NCI-H510A treated with DMSO at 0.1 percent for 48 hours (cell line): ENCODE data around the gene POC5.
"Not testable (repeated sequence)": the region's sequence is repeated elsewhere in the genome, so short reads cannot be mapped to it uniquely, and the experiment has no call there.

Source experiments
- DNase-seq: peaks from one replicate; lab custom pipeline; 2025; lab: John Stamatoyannopoulos, UW

The POC5 gene, protein sequence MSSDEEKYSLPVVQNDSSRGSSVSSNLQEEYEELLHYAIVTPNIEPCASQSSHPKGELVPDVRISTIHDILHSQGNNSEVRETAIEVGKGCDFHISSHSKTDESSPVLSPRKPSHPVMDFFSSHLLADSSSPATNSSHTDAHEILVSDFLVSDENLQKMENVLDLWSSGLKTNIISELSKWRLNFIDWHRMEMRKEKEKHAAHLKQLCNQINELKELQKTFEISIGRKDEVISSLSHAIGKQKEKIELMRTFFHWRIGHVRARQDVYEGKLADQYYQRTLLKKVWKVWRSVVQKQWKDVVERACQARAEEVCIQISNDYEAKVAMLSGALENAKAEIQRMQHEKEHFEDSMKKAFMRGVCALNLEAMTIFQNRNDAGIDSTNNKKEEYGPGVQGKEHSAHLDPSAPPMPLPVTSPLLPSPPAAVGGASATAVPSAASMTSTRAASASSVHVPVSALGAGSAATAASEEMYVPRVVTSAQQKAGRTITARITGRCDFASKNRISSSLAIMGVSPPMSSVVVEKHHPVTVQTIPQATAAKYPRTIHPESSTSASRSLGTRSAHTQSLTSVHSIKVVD

DNA sequence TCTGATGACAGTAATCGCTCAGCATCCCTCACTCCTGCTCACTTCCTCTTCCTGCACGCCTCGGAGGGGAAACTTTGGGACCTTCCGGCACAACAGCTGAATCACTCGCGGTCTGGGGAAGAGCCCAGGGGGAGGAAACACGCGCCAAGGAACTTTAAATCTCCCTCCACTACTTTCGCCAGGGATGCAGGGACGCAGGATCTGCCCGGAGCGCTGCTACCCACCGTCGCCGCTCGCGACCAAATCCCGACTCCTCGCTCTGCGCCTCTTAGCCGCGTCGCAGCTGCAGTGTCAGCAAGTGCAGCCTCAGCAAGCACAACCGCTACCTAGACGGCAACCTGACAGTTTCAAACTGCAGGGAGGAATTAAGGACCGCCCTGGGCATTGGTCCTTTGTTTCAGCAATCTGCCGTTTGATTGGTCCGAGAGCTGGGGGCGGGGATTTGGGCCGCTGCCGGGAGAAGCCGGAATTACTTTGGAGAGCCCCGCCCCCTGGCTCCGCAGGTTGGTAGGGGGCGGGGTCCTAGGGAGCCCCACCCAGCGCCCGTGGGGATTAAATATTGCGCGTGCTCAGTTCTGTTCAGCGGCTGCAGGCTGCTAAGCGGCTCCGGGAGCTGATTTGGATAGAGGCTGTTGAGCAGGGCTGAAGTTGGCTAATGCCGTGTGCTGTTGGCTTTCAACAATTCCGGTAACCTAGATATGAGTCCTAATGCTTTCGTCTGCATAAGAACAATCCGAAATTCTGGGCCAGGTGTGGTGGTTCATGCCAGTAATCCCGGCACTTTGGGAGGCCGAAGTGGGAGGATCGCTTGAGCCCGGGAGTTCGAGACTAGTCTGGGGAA is at the start of gene POC5:
Gene POC5, minus strand, starts transcription at position 356 of the 841 bp plus-strand sequence. CDS start 4,500 bp downstream, outside the sequence.
- DNase-seq: peak; percentile 91

DNA sequence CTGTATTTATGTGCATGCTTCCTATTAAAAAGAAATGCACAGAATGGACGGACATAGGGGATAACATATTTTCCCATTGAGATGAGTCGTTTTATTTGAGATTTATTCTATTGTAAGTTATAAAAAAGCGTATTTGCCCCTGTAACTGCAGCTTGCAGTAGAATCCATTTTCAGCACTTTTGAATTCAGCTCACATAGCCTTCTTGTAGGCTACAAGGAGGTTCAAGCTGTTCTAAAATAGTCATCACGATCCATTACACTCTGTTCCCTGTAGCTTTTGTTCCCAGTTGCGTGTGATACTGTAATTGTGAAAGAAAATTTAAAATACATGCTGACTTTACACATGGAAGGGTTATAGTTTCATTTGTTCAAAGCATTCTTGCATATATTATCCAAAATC is 40.9 kb upstream of the POC5 start:
- DNase-seq: no peak

DNA sequence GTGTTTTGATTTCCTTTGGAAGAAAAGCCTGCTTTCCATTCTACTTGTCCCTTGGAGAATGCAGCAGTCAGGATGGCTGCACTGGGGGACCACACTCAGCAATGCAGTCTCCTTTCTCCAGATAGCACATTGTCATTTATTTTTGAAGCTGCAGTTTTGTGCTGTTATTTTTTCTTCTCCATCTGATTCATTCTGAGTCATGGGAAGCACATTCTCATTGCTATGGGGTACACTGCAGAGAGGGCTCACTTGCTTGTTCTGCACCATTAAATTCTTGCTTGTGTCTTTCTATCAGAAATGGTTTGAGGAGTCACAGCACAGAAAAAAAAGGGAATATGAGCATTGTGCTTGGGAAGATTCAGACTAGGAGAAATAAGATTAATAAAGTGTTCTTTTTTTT is 39.7 kb upstream of the POC5 start:
- DNase-seq: no peak

DNA sequence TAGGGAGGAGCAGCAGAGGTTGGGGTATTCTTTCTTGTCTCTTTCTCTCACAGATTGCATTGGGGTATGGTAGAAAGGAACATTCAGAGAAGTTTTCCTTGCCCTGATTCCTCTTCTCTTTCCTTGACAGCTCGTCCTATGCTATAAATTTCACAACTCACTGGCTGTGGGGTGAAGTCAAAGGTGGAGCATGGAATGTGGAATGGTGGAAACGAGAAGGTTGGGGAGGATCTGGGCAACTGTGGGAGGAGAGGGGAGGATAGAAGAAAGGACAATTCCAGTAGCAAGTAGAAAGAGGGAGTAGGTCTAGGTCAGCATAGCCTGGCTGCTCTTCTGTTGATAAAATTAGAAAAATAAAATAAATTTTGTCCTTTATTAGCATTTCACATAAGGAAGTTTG is 39.0 kb upstream of the POC5 start:
- DNase-seq: no peak

DNA sequence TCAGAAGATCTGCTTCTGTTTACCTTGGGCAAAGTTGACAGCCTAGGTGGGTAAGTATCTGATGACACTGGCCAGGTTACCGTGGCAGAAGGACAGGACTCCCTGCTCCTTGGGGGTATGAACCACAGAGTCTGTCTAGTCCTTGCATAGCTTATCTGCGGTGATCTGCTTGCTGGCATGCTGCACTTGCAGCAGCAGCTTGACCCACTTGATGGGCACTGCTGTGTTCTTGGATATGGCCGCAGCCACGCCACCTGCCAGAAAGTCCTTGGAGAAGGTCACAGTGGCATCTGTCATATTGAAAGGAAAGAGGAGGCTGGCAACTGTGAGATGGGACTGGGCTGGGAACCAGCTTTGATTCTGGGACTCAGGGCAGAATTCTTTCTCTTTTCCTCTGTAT is 35.9 kb upstream of the POC5 start:
- no peak for DNase-seq

DNA sequence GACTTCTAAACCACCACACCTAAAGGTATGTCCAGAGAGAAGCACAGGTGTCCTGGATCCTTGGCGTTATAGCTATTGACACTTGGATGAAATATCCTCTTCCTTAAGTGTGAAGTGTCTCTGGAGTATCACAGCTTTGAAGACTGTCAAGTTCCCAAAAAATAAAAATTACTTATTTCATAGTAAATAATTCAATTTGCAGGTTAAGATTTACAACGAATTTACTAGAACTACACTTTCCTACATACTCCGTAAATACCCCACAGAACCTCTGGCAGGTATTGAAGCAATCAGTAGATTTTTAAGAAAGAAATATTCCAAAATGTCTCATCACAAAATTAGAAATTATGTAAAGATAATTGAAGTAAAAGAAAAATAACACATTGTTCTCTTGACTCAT is 27.1 kb upstream of the POC5 start:
- no peak for DNase-seq

DNA sequence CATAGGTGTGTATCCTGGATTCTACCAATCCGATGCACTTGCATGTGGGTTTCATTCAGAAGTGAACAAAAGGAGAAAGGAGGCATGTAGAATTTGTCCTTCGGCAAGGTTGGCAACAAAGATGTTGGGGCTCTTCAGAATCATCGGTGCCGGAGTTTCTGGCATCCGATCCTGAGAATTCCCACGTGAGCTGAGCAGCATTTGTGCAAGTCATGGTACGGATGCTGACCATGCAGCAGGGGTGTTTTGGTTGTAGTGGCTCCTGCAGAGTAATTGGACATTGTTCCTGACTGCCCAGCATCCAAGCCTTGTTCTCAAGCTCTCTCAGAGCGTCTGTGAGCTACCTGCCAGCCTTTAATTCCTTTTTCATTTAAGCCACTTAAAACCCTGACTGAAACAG is 19.0 kb upstream of the POC5 start:
- no peak for DNase-seq

DNA sequence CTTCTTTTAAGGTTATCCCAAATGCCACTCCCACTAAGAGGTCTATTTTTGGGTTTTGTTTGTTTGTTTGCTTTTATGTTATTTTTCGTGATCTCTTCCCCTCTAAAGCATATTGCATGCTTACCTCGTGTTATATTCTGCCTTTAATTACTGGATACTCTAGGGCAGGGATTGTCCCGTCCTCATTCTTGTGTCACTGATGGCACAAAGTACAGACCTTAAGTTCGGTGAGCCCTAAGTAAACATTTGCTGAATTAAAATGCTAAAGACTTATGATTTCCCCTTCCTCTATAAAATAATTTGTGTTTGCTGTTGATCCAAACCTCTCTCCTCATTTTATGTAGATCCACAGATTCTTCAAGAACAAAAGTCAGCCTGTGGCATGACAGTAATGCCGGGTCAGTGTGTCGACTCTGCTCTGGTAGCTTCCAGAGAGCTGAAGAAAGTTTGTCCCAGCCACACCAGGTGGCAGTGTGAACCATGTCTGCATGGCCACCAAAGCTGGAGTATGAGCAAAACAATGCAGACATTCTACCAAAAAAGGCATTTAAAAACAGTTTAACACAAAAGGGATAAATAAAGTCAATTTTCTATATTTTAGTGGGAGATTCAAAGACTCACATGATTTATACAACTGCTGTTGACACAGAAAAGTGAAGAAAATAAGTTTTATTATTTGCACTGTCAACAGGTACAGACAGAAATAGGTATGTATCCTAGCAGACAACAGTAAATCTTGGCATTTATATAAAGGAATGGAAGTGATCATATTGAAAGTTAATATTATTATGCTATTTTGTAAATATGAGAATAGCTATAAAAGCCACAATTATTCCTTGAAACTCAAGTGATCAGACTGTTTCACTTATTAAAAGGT is 17.9 kb upstream of the POC5 start:
- peak; percentile 8 for DNase-seq

DNA sequence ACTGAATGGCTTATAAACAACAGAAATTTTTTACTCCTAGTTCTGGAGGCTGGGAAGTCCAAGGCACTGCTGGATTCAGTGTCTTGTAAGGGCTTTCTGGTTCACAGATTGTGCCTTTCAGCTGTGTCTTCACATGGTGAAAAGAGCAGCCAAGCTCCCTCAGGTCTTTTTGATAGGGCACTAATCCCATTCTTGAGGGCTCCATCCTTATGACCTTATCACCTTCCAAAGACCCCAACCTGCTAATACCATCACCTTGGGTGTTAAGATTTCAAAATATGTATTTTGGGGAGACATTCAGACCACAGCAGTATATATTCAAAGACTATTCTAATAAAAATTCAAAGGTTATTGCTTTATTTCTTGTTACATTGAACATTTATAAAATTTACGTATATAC is 16.5 kb upstream of the POC5 start:
- DNase-seq: no peak

DNA sequence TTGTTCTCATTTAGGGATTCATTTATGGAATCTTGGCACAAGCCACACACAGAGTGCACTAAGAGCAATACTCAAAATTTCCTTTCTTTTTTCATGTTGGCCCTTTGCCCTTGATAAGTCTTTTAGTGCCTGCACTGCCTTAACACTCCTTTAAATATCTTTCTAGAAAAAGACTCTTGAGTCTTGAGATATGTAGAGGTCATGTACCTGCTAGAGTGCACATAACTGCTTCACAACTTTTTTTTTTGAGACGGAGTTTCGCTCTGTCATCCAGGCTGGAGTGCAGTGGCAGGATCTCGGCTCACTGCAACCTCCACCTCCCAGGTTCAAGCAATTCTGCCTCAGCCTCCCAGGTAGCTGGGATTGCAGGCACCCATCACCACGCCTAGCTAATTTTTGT is 14.3 kb upstream of the POC5 start:
- not testable (repeated sequence) for DNase-seq

DNA sequence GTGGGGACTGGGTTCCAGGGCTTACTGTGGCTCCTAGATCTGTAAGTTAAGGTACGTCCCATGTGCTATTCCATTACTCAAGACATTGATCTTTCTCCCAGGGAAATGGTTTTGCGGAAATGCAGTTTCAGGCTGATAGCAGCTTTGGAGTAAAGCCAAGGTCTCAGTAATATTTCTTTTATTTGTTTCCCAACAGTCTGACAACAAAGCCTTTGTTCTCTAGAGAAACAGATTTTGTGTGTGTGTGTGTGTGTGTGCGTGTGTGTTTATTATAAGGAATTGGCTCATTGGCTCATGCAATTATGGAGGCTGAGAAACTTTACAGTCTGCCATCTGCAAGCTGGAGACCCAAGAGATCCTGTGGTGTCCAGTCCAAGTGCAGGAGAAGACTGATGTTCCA is 12.1 kb upstream of the POC5 start:
- DNase-seq: no peak

DNA sequence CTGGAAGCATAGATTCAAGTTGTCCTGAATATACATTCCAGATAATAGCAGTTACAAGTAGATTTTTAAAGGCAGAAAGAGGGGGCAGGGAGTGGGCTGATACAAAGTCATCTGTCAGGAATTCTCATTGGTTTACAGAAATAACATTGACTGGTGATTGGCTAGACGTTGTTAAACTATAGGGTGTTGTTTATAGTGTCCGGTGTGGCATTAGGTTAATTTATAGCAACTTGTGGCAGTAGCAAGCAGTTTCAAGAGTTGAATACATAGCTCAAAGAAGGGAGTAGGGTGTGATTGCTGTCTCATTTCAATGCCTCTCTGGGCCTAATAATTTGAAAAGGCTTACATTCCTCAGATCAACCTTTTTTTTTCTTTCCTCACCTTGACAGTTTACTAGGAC is 10.7 kb upstream of the POC5 start:
- DNase-seq: no peak

DNA sequence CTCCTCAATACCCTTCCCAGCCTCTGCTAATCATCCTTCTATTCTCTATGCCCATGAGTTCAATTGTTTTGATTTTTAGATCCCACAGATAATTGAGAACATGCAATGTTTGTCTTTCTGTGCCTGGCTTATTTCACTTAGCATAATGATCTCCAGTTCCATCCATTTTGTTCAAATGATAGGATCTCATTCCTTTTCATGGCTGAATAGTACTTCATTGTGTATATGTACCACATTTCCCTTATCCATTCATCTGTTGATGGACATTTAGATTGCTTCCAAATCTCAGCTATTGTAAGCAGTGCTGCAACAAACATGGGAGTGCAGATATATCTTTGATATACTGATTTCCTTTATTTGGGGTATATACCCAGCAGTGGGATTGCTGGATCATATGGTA is 9.0 kb upstream of the POC5 start:
- not testable (repeated sequence) for DNase-seq

DNA sequence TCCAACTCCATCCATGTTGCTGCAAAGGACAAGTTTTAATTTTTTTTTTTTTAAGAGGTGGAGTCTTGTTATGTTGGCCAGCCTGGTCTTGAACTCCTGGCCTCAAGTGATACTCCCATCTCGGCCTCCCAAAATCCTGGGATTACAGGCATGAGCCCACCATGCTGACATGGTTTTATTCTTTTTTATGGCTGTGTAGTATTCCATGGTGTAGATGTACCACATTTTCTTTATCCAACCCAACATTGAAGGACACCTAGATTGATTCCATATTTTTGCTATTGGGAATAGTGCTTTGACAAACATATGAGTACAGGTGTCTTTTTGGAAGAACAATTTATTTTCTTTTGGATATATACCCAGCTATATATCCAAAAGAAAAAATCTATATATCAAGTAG is 6.1 kb upstream of the POC5 start:
- DNase-seq: no peak

DNA sequence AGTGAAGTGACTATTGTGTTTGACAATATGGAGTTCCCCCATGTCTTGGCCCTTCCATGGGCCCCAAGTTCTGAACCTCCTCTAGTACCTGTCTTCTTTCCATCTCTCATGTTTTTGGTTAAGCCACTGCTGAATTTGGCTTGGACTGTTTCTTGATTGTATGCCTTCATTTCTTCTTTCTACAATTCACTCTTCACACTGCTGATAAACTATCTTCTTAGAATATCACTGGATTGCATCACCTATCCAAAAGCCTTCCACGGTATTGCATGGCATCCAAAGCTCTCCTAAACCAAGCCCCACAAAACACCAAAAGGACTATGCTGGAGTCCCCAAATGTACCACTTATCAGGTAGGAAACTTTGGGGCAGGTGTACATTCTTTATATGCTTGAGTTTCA is 4.3 kb upstream of the POC5 start:
- DNase-seq: no peak

DNA sequence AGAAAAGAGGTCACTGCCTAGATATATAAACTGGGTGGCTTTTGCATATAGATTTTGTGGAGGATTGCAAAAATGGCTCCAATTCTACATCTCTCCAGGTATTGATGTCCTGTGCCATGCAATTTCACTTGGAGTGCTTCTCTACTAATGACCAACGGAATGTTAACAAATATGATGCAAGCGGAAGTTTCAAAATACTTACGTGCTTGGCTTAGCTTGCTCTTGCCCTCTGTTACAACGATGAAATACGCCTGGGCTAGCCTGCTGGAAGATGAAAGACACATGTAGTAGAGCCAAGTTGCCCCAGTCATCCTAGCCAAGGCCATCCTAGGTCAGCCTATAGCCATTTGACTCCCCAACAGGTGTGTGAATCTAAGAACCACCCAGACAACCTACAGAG is 3.6 kb upstream of the POC5 start:
- DNase-seq: no peak

DNA sequence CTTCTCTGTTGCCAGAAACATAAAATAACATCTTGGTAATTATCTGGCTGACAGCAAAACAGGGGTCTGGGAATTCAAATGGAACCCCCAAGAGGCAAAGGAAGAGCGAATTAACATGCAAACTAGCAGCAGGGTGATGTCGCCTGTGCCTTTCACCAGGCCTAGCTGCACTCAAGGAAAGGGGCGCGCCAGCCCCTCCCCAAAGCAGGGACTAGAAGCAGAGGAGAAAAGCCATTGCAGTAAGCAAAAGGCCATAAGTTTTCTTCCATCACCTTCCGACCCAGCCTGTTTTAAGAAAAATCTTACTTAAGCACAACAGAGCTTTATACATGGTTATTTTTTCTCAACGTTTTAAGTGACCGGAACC is 539 bp downstream of the POC5 start:
- DNase-seq: no peak

DNA sequence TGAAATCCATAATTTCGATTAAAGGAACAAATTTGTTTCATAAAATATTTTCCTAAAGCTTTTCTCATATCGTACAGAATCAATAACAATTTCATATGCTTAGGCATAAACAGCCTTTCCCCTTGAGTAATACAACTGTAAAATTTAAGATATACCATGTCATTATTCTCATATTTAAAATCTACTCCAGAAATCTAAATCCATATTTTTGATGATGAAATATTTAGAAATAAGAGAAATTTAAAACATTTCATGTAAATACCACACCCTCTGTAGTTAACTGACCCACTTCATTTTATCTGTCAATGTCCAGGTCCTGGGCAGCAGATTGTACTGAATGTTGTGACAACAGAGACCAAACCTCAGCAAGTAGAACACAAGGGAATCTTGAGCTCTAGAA is 5.1 kb downstream of the POC5 start:
- DNase-seq: no peak

DNA sequence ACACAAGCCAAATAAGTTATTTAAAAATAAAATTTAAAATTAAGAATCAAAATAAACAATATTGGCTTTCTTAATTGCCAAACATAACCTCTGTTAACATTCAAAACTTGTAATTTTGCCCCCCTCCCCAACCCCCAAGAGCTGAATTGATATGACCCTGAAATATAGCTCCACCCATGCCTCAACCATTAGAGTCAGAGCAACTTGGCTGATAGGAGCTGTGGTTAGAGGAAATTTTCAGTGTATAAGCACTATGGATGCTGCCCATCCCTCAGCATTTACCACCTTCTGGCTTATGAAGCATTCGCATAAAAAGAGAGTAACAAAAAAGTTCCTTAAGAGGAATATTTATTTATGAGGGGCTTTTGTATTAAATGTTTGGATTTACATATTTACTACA is 6.1 kb downstream of the POC5 start:
- DNase-seq: no peak

DNA sequence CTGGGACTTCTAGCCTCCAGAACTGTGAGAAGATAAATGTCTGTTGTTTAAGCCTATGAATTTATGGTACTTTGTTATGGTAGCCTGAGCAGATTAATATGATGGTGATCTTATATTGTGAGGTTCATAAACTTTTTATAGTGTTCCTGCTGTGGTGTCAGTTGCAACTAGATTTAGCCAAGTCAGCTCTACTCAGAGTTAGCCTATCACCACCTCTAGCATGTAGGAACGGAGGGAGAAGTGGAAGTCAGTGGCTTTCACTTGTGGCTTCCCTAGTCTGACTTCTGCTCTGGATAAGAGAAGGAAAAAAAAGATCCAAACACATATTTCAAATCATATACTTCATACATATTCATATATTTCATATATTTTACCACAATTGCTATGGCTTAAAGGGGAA is 6.6 kb downstream of the POC5 start:
- no peak for DNase-seq

DNA sequence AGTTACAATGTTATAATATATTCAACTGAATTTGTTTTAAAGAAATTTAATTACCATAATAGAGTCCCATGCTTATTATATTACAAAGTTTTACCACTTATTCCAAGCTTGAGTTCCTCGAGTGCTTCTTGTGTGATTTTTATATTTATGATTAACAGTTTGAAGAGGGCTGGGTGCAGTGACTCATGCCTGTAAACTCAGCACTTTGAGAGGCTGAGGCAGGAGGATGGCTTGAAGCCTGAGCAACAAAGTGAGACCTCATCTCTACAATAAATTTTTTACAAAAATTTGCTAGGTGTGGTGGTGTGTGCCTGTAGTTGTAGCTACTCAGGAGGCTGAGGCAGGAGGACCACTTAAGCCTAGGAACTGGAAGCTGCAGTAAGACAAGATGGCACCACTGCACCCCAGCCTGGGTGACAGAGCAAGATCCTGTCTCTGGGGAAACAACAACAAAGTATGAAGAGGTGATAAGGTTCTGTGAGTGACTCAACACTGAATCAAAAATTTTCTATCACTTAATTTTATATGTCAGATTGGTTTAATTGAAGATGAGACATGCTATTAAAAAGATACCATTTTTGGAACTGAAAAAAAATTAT is 9.2 kb downstream of the POC5 start:
- DNase-seq: no peak

DNA sequence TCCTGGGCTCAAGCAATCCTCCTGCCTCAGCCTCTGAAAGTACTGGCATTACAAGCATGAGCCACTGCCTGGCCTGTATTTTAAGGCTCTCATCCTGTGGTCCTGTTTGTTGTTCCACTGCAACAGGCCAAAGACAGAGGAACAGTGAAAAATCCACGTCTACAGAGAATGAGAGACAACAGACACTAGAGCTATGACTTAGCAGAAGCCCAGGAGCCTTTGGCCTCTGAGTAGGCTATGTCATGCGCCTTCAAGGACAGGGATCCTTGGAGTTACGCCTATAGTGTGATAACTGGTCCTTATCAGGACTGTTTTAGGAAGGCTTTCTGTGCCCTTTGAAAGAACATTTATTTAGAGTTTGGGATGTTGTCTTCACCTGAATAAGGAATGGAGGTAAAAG is 10.5 kb downstream of the POC5 start:
- no peak for DNase-seq
